ENCODE measurements around the gene WWC2. TPM values are rescaled to one million over a fixed set of nuclear protein-coding genes. Genes with fewer than 3 reads are reported as not detected.

Gene WWC2
- total RNA-seq, 1 experiment from 2014 or later = 15.9 TPM

DNA sequence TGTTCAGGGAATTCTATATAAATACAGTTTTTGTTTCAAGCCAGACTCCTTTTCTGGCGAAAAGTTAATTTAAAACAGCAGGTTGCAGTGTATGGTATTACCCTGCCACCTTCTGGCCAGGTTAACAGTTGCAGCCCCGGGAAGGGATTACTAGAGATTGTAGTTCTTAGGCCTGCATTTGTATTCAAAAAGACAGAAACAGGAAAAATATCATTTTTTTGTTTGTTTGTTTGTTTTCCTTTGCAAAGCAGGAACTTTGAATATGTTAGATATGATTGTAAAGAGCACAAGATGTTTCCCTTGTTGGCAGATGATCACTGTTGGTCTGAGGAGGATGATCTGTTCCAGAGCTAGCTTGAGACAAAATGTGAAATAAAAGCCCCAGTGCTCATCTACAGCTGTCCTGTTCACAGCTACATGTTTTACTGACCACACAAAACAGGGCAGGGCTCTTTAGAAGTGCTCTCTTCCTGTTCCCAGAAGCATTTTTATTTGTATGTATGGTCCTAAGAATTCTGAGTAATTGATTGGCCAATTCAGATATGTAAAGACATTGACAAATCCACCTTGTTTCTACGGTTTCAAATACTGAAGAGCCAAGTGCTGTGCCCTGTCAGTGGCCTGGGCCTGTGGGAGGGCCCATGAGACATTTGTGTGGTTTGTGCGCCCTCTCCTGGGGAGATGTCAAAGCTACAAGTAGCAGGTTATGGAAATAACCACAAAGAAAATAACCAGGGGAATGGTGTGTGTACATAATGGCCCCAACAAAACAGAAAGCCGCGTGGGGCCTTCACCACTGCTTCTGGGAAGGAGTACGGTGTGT is 163.1 kb downstream of the WWC2 start:
- peak; percentile 84 for DNase-seq (ENCODE audit: low spot score)
- in situ Hi-C loops (cut with HindIII; ENCODE audit: low sequenced_read_pairs) = loop anchor here (25.0 kb wide), 2 partner anchors 200 to 325 kb away; no protein-coding TSS in a partner anchor

- in situ Hi-C loops (cut with HindIII; ENCODE audit: low sequenced_read_pairs) = loop anchor here (25.0 kb wide), 2 partner anchors 200 to 325 kb away; no protein-coding TSS in a partner anchor
- no peak for DNase-seq (ENCODE audit: low spot score)
Observed at GRCh38 chr4:183262776-183263100, 163.7 kb downstream of the WWC2 start.

GRCh38 chr4:183263787-183264386 is 164.8 kb downstream of the WWC2 start:
- no peak for DNase-seq (ENCODE audit: low spot score)
- in situ Hi-C loops (cut with HindIII; ENCODE audit: low sequenced_read_pairs) = loop anchor here (25.0 kb wide), 2 partner anchors 202 to 327 kb away; no protein-coding TSS in a partner anchor

GRCh38 chr4:183264614-183265013 is 165.6 kb downstream of the WWC2 start:
- in situ Hi-C loops (cut with HindIII; ENCODE audit: low sequenced_read_pairs) = loop anchor here (25.0 kb wide), 2 partner anchors 202 to 327 kb away; no protein-coding TSS in a partner anchor
- DNase-seq (ENCODE audit: low spot score) = no peak

DNA sequence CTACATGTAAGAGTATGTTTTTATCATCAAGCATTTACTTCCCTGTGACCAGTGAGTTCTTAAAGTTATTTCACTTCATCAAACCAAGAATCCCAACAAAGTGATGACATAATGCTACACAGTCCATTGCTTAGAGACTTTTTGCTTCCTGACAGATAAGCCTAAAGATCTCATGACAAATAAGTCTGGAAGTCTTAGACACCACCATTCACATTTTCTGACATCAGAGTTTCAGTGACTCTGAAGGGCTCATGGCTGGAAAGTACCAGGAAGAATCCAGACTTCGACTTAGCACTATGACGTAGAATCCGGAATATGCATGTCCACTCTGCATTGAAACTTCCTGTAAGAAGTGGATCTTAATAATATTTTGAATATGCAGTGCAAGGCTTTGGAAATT is 167.3 kb downstream of the WWC2 start:
- in situ Hi-C loops (cut with HindIII; ENCODE audit: low sequenced_read_pairs) = loop anchor here (25.0 kb wide), 2 partner anchors 204 to 329 kb away; no protein-coding TSS in a partner anchor

DNA sequence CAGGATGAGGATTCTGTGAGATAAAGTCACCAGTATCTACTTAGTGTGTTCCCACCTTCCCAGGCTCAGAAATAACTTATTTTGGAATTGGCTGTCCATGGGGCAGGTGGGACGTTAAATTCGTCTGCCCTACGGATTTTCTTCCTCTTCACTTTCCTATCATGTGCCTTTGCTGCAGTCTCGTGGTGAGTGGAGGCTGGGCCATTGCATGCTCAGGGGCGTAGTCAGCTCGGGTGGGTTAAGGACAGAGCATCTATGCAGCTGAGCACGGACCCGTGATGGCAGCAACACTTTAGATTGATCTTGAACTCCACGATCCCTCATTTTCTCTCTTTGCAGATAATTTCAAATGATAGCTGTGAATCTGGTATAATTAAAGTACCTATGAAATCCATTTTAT is 169.5 kb downstream of the WWC2 start:
- DNase-seq (ENCODE audit: low spot score) = no peak
- in situ Hi-C loops (cut with HindIII; ENCODE audit: low sequenced_read_pairs) = loop anchor here (25.0 kb wide), 2 partner anchors 206 to 331 kb away; no protein-coding TSS in a partner anchor

More for the DNA sequence above, 167.3 kb downstream of the WWC2 start:
- DNase-seq (ENCODE audit: low spot score) = no peak

GRCh38 chr4:183272384-183272783 is 173.3 kb downstream of the WWC2 start:
- no peak for DNase-seq (ENCODE audit: low spot score)
- in situ Hi-C loops (cut with HindIII; ENCODE audit: low sequenced_read_pairs) = loop anchor here (25.0 kb wide), 2 partner anchors 210 to 335 kb away; no protein-coding TSS in a partner anchor

- DNase-seq (ENCODE audit: low spot score) = no peak
- in situ Hi-C loops (cut with HindIII; ENCODE audit: low sequenced_read_pairs) = no loop called here
Observed at GRCh38 chr4:183276106-183276505, 177.0 kb downstream of the WWC2 start.

GRCh38 chr4:183284258-183284785 is 185.3 kb downstream of the WWC2 start:
- in situ Hi-C loops (cut with HindIII; ENCODE audit: low sequenced_read_pairs) = no loop called here
- DNase-seq (ENCODE audit: low spot score) = no peak

GRCh38 chr4:183284965-183285364 is 185.9 kb downstream of the WWC2 start:
- no peak for DNase-seq (ENCODE audit: low spot score)
- in situ Hi-C loops (cut with HindIII; ENCODE audit: low sequenced_read_pairs) = no loop called here

DNA sequence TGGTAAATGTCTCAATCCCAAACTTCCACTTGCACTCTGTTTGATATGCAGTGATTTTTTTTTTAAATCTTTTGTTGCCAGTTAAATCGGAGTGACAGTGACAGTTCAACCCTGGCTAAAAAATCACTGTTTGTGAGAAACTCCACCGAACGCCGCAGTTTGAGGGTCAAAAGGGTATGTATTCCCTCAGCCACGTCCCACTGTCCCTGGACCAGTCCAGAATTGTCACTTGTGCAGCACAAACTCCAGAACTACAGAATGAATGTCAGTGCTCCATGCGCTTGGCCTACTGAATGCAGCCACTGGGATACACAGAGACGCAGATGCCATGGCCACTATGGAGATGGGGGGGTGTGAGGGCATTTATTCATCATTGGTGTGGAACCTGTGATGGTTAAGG is 186.8 kb downstream of the WWC2 start:
- no peak for DNase-seq (ENCODE audit: low spot score)
- in situ Hi-C loops (cut with HindIII; ENCODE audit: low sequenced_read_pairs) = no loop called here

DNA sequence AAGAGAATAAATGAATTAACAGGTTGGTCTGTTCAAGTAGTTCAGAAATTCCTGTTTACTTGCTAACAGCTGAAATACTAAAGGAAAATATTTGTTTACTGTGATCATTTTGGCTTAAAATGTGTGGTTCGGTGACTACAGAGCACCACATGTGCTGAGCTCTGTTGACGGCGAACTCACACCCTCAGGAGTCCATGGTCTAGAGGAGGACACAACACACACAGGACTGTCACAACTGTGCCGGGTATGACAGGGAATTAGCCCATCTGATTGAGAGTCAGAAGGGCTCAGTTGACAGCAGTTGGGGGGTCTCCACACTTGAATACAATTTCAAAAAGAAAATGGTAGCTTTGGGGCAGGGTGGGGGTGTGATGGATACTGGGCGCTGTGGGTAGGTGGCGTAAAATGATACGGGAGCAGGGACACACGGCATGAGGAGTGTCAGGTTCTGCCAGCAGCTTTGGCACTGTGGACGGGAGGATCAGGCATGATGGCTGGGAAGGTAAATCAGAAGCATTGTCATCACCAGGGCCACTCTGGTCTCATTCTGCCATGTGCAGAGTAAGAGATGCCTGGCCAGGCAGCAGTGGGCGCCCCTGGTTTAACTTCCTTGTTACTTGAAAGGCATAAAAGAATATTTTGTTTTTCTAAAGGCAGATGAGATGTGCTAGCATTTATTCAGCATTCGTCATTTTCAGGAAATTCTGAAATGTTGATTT is 187.7 kb downstream of the WWC2 start:
- in situ Hi-C loops (cut with HindIII; ENCODE audit: low sequenced_read_pairs) = no loop called here

DNA sequence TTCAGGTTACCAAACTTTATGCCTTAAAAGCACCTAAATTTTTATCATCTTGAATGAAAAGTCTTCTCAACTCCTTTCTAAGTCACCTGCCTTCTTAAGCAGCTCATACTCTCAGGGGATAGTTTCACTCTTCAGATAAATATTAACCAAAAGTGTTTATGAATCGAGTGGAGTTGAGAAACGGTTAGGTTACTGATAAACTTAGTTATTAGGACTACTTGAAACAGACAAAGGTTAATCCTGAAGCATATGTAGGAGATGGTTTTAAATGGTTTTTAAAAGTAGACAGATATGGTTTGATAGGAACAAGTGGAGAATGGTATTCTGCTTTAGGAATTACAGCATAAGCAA is 188.2 kb downstream of the WWC2 start:
- in situ Hi-C loops (cut with HindIII; ENCODE audit: low sequenced_read_pairs) = no loop called here

More for the DNA sequence above, 187.7 kb downstream of the WWC2 start:
- DNase-seq (ENCODE audit: low spot score) = no peak

DNA sequence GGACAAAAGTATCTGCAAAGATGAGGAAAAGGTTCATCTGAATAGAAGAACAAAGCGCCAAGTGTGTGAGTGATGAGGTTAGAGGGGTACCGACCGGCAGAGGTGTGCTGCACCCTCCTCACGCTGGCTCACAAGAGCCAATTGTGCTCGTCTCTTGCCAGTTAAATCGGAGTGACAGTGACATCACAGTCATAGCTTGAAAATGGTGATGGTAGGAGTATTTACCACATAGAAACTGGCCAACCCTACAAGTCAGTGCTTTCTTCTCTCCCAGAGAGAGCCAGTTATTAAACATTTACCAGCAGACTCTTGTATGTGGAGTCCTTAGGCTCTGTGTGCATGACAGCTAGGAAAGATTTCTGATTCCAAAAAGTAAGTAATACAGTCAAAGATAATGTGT is 188.6 kb downstream of the WWC2 start:
- in situ Hi-C loops (cut with HindIII; ENCODE audit: low sequenced_read_pairs) = no loop called here
- no peak for DNase-seq (ENCODE audit: low spot score)

More for the DNA sequence above, 188.2 kb downstream of the WWC2 start:
- no peak for DNase-seq (ENCODE audit: low spot score)

DNA sequence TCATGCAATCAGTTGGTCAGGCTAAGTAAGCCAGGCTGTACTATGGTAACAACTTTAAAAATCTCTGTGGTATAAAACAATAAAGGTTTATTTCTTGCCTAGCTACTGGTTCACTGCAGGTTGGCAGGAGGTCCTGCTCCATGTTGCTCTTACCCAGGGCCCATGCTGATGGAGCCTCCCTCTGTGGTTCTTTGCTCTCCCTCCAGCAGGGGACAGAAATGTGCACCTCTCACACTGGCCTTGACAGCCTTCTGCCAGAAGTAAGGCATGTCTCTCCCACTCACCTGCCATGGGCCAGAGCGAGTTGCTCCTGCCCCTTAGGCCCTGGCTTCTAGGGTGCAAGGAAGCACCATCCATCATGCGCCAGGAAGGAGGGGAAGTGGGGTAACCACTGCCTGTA is 189.9 kb downstream of the WWC2 start:
- in situ Hi-C loops (cut with HindIII; ENCODE audit: low sequenced_read_pairs) = no loop called here
- DNase-seq (ENCODE audit: low spot score) = no peak

DNA sequence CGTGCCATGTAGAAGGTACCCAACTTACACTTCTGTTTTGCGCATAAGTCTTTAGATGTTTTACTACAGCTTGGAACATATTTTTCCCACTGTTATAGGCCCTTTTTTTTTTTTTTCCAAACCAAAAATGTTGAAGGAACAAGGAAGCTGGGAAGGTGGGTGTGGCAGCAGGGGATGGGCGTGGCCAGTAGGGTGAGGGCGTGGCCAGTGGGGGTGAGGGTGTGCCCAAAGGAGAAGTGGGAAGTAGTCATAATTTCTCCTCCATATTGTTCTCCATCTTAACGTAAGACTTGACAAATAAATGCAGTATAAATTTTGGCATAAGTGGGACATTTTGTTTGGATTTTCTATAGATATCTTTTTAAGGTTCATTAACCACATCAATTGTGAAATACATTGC is 190.6 kb downstream of the WWC2 start:
- DNase-seq (ENCODE audit: low spot score) = no peak
- in situ Hi-C loops (cut with HindIII; ENCODE audit: low sequenced_read_pairs) = no loop called here

- in situ Hi-C loops (cut with HindIII; ENCODE audit: low sequenced_read_pairs) = no loop called here
- no peak for DNase-seq (ENCODE audit: low spot score)
Observed at GRCh38 chr4:183291070-183291469, 192.0 kb downstream of the WWC2 start.

- no peak for DNase-seq (ENCODE audit: low spot score)
- in situ Hi-C loops (cut with HindIII; ENCODE audit: low sequenced_read_pairs) = no loop called here
Observed at GRCh38 chr4:183295711-183296110, 196.7 kb downstream of the WWC2 start.

- no peak for DNase-seq (ENCODE audit: low spot score)
- in situ Hi-C loops (cut with HindIII; ENCODE audit: low sequenced_read_pairs) = no loop called here
Observed at GRCh38 chr4:183297675-183298074, 198.6 kb downstream of the WWC2 start.

DNA sequence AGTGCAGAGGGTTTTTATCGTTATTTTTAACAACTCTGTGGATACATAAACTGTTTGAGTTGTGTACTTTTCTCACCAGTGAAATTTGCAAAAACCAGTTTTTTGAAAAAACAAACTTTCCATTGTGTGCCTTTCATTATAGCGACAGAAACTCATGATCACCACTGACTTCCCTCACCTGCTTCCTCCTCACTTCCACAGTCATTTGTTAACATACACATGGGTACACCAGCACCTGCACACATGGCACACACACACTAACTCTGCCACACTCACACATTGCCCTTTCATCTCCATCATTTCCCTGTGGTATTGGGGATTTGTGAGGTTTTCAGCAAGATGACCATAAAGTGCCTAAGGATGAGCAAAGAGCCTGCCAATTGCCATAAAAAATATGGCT is 200.4 kb downstream of the WWC2 start:
- DNase-seq (ENCODE audit: low spot score) = no peak
- in situ Hi-C loops (cut with HindIII; ENCODE audit: low sequenced_read_pairs) = no loop called here
